Activated naive CD4-positive, alpha-beta T cell treated with anti-CD3 and anti-CD28 coated beads, Interleukin-2, amount 50 U/mL, for 16 hours (primary cell): Measurements from ENCODE around the gene NOTCH1.

Experiments used
- DNase-seq: peaks from one replicate; pipeline ENCODE4 v3.0.0-alpha.2; 2020

NOTCH1 gene

DNA sequence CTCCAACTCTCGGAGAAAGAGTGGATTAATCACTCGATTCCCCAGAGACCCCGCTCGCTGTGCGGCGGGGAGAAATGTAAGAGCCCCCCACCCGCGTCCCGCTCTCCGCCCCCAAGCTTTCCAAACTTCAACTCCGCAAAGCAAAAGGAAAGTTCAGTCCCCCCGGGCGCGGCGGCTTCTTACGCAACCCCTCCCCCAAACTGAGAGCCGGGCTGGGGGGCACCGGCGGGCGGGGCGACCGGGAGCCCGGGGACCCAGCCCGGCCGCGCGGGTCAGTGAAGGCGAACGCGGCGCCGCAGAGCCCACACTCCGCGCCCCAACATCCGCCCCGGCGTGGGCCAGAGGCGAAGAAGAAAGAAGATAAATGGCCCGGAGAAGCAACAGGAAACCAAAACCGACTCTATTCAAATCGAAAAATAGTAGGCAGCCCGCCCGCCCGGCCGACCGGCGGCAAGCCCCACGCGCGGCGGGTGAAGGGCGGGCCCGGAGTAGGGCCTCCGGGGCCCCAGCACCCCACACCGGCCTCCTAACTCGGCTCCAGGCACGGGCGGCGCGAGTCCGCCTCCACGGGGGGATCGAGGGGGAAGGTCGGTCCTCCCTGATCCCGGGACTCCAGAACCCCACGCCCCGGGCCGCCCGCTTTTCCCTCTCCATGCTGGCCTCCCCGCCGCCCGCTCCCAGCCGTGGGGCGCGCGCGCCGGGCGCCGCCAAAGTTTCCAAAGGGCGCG lies 720 bp downstream of the NOTCH1 start:
- peak; percentile 74 for DNase-seq

DNA sequence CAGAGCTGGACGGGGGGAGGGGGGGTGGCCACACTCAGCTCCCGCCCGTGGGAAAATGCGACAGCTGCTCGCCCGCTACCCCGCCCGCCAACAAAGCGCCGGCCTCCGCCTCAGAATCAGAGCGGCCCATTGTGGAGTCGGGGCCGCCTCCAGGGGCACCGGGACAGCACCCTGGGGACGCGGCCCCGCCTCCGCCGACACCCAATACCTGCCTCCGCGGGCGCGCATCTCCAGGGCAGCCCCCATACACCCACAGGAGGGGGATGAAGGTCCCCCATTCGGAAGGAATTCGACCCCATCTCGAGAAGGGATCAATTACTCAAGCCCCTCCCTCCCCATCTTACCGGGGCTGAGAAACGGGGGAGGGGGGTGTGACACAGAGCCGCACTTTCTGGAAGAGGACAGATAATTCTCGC lies 1.3 kb downstream of the NOTCH1 start:
- peak; percentile 67 for DNase-seq

DNA sequence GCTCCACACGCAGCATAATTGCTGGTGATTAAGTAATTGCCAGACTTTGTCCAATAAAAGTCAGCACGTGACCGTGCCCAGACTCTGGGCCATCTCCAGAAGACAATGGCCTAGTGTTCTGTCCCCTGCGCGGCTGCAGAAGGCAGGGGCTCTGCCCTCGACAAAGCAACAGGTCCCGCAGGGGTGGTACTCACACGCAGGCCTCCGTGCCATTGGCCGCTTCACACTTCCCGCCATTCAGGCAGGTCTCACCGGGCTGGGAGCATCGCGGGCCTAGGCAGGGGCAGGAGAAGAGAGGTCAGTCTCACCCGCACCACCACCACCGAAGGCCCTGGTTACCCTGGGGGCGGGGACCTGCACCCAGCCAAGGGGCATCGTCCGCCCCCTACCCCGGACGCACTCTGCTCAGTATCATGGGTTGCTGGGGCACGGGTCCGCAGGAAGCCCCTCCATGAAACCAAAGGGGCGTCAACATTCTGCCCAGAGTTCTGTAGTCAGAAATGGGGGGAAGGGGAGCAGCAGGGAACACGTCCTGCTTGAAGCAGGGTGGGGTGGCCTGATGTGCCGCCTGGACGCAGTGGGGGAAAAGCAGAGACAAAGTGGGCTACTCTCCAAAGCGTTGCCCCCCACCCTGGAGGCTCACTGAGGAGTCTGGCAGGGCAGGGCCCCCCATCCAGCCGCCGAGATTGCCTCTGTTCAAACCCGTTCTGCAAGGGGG lies 1.9 kb downstream of the NOTCH1 start:
- DNase-seq = no peak

DNA sequence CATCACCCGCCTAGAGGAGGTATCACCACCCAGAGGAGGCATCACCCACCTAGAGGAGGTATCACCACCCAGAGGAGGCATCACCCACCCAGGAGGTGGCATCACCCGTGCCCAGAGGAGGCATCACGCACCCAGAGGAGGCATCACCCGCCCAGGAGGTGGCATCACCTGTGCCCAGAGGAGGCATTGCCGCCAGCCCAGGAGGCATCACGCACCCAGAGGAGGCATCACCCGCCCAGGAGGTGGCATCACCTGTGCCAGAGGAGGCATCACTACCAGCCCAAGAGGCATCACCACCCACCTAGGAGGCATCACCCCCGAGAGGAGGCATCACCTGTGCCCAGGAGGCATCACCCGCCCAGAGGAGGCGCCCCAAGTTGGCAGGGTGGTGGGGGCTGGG lies 2.6 kb downstream of the NOTCH1 start:
- no peak for DNase-seq

DNA sequence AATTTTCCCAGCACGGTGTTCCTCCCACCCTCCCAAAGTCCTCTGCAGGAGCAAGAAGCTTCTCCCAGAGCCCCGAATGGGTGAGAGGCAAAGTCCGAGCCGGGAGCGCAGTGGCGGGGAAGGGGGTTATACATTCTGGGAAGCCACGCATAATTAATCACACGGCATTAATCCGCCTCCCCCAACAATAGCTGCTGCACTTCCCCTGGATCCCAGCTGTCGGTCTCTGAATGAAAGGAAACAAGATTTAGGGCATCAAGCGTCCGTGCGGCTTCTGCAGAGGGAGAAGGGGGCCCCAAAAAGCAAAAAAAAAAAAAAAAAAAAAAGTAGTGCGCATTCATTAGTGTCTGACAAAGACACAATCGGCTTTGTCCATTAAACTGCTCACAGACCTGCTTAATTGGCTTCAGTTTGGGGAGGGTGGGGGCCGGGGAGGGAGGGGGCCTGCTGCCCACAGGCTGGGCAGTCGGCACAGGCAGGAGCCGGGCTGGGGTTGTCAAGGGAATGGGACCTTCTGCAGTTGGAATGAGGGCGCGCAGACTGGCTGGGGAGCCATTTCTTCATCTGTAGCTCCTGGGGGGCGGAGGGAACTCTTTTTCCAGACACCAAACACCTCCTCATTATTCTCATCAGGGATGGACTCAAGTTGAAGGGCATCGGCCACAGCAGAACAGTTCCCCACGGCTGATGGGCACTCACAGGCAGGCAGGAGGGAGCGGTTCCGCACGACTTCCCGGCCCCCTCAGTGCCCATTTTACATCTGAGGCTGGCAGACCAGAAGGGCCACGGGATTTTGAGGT lies 3.4 kb downstream of the NOTCH1 start:
- DNase-seq = no peak

DNA sequence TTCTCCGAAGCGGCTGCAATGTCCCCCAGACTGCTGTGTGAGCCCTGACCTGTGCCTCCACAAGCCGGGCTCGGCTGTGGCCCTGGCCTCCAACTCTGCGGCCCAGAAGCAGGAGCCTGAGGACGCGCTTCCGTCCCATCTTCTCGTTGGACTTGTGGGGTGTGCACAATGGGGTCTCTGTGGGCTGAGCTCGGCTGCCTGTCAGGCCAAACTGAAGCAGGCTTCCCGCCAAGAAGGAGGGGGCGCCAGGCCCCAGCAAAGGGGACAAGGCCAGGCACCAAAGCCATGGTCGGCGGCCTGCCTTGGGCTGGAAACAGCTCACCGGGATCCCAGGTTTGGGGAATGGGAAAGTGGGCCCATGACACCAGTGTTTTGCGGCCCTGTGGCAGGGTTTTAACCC lies 4.1 kb downstream of the NOTCH1 start:
- no peak for DNase-seq

DNA sequence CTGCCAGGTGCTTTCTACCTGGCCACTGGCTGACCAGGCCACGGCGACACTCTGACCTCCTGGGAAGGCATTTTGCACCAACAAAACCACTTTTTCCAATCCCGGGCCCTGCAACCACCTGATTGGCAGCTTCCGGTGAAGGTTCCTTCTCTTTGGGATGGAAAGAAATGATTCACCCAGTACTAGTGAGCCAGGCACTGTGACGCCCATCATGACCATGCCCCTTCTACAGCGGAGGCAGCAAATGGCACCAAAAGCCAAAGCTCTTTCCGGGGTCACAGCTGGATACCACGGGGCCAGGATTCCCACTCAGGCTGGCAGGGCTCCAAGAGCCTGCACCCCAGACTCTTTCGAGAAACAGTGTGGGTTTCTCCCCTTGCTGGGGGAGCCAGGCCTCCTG lies 4.7 kb downstream of the NOTCH1 start:
- no peak for DNase-seq

DNA sequence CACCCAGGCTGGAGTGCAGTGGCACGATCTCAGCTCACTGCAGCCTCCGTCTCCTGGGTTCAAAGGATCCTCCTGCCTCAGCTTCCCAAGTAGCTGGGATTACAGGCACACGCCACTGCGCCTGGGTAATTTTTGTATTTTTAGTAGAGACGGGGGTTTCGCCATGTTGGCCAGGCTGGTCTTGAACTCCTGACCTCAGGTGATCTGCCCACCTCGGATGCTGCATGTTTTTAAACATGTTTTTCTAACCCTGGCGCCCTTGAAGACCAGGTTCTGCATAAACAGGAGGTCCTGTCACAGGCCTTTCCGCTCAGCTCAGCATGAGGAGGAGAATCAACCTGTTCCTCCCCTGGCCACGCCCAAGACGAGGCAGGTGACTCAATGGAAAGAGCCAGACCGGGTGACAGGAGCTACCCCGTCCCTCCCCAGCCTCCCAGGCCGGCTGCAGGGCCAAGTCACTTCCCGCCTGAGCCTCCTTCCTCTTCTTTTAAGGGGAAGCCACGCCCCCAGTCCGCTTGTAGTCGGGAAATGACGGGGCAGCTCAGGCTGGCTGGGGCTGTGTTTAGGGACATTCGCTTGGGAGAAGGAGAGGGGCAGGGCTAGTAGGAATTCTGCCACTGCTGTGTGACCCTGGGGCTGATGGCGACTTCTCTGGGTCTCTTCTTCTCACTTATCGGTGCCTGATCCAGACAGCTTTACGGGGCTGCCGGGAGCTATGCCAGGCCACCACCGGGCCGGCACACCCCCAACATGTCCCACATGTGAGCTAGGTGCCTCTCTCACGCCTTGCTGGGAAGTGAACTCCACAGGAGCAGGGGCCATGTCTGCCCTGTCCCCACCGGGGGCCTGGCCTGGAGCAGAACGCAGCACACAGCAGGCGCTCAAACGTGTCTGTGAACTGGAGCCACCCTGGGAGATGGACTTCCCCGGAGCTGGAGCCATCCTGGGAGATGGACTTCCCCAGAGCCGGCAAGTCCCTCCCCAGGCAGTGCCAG lies 6.1 kb downstream of the NOTCH1 start:
- DNase-seq = peak; percentile 90

DNA sequence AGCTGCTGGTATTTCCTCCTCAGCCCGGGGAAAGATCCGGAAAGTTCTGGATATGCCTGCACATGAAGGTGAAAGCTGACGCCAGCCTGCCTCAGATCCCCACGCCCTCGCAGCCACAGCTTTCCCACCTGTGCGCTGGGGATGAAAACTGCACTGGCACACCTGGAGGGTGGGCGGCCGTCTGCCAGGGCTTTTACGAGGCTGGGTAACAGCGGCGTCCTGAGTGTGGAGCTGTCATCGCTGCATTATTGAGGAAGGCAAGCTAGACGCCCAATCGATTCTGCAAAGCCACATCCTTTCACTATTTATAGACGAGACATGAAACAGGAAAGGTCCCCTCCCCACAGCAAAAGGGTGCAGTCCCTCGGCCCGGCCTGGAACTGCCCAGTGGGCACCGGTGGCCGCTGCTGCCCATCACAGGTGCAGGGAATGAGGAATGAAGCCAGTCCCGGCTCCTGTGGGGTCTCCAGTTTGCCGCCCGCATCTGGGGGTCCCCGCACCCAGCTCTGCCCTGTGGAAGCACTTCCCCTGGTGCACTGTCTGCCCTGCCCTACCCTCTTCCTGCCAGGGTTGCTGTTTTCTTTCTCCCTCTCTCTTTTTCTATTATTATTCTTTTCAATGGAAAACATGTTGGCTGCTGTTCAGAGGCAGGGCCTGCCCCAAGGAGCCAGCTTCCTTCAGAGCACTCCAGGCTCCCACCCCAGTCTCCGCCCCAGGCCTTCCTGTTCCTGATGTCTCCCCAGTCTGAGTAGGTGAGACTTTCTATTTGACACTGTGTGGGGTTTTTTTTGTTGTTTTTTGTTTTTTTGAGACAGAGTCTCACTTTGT lies 7.0 kb downstream of the NOTCH1 start:
- DNase-seq = peak; percentile 68

DNA sequence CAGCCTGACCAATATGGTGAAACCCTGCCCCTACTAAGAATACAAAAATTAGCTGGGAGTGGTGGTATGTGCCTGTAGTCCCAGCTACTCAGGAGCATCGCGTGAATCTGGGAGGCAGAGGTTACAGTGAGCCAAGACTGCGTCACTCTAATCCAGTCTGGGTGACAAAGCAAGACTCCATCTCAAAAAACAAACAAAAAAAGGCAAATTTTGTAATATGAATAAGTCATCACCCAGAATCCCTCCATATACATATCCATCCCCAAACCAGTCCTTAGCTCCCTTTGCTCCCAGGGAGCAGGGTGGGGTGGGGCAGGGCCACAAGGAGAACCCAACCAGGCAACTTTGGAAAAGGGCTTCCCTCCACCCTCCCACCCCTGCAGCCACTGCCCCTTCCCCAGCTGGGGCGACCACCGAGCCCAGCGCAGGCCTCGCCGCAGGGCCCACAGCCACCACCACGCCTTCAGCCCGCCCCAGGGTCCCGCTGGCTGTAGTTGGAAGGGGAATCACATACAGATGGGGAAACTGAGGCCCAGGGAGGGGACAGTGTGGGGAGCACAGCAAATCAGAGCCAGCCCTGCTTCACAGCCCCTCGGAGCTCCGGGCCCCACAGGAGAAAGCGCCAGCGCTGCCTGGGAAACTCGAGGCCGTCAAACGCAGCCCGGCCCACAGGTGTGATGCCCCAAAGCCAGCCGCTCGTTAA lies 7.8 kb downstream of the NOTCH1 start:
- DNase-seq = no peak

DNA sequence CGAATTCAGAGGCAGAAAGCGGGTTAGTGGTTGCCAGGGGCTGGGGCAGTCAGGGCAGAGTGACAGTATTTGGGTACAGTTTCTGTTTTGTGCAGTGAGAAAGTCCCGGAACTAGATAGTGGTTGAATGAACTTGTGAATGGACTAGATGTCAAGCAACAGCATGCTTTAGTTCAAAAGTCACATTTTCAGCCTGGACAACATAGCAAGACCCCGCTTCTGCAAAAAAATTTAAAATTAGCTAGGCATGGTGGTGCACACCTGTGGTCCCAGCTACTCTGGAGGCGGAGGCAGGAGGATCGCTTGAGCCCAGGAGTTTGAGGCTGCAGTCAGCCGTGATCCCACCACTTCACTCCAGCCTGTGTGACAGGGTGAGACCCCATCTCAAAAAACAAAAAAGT lies 8.4 kb downstream of the NOTCH1 start:
- DNase-seq = no peak

DNA sequence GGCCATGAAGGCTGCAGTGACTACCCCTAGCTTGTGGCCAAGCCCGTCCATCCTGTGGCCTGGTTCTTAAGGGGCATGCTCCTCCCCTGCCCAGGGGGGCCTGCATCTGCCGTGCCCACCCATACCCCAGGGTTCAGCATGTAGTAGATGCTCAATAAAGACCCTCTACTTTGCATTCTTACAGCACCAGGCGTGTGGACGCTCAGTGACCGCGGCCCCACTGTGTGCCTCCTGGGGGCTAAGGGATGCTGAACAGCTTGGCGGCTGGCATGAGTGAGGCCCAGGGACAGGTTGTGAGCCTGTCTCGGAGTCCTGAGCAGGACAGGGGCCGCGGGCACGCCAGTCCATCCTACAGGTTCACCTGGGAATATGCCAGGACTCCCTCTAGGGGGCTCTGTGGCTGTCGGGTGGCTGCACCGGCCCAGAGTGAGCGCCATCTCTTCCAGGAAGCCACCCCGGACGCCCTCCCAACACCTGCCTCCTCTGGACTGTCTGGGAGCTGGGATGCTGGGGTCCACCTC lies 9.1 kb downstream of the NOTCH1 start:
- DNase-seq = no peak

DNA sequence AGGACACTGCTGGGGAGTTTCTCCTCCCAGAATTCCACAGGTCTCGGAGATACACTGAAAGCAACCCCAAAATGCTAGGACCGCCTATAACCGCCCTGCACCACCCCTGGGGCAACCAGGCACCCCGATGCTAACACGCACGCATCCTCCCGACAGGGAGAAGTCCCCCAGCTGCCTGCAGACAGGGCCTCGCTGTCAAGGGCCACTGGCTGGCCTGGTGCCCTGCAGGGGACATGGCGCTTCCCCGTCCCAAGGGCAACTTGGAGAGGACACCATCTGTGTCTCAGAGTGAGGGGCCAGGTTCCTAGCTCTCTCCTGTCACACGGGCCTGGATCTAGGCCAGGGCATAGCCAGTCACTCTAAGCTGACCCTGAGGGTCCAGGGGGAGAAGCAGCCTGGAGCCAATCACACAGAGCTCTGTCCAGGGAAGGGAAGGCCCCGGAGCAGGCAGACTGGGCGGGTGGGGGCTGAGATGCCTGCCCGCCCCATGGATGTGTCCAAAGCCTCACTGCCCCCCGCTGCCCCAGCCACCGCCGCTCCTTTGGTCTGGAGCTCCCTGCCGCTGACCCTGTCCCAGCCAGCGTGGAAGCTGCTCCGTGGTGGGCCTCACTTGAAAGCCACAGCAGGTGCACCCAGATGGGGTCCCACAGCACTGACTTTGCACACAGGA lies 9.7 kb downstream of the NOTCH1 start:
- DNase-seq = no peak

DNA sequence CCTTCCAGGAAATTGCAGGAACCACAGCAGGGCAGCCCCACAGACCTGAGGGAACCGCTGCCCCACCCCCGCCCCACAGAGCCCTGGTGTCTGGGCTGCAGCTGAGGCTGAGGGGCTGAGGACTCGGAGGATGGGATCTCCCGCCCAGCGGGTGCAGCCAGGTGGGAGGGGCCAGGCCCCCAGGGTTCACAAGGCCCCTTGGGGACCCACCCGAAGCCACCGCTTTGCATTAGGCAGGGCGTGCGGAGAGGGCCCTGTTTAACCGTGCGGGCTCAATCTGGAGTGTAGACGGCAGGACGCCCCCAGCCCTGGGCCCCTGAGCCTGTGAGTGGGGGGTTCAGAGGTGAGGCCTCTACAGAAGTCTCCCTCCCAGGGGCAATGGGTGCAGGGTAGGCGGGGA lies 10.8 kb downstream of the NOTCH1 start:
- no peak for DNase-seq

DNA sequence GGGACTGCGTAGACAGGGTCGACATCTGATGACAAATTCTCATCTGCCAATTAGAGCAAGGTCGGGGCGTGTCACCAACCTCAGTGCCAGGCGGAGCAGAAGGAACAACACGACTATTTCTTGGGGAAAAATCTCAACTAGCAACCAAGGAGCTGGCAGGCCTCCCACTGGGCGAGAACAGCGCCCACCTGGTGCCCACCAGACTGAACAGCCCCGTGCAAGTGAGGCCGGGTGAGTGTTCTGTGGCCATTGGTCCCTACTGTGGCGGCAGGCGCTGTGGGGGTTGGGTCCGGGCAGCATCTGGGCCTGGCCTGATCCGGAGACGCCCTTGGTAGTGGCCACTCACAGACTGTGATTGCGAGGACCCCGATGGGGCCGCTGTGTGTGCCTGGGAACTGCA lies 11.5 kb downstream of the NOTCH1 start:
- no peak for DNase-seq

DNA sequence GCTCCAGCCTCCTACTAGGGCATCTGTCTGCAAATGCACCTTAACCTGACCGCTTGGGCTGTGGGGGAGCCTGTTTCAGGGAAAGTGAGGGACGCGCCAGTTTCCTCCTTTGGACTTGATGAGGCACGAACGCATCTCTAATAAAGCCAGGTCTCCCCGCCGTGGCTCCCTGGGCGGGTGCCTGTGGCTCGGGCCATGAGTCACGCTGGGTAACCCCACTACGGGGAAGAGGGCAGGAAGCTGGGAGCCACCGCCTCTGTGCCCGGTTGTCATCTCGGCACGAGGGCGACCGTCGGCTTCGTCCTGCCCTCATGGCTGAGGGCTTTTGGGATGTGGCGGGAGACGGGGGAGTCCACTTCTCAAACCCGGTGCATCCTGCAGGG lies 12.1 kb downstream of the NOTCH1 start:
- DNase-seq = peak; percentile 72

DNA sequence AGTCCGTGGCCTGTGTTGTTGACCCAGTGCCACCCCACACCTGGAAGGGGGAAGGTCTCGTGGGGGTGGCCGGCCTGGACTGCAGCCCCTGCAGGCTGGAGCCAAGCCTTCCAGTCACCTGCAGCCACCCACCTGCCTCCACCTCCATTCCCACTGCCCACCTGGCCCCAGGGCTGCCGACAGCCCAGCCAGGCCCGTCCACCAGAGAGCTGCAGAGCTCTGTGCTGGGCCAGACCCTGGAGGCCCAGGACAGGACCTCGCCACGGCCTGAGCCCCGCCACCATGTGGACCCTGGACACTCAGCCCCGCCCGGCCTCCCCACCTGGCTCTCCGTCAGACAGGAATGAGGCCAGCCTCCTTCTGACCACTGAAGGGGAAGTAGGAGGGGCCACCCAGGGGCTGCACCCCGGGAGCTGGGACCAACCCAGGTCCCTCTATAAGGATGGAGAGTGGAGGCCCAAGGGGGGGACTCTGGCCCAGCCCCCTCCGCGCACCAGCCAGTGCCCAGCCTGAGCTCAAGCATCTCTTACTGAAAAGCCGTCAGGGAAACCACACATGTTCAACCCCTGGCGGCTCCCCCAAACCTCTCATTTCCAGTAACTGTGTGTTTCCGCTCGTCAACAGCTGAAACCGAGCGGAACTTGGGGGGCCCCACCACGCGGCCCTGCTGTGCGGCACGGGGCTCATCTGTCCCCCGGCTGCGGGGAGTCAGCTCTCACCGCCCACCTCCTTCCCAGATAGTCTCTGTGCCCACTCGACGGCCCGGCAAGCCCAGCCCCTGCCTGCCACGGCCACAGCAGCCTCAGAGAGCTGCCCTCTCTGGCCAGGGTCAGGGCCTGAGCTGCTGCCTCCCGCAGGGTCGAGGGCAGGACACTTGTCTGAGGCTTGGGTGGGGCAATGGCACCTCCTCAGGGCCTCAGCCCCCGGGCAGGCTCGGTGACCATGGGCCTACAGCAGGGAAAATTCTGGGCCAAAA lies 12.8 kb downstream of the NOTCH1 start:
- DNase-seq = peak; percentile 74

DNA sequence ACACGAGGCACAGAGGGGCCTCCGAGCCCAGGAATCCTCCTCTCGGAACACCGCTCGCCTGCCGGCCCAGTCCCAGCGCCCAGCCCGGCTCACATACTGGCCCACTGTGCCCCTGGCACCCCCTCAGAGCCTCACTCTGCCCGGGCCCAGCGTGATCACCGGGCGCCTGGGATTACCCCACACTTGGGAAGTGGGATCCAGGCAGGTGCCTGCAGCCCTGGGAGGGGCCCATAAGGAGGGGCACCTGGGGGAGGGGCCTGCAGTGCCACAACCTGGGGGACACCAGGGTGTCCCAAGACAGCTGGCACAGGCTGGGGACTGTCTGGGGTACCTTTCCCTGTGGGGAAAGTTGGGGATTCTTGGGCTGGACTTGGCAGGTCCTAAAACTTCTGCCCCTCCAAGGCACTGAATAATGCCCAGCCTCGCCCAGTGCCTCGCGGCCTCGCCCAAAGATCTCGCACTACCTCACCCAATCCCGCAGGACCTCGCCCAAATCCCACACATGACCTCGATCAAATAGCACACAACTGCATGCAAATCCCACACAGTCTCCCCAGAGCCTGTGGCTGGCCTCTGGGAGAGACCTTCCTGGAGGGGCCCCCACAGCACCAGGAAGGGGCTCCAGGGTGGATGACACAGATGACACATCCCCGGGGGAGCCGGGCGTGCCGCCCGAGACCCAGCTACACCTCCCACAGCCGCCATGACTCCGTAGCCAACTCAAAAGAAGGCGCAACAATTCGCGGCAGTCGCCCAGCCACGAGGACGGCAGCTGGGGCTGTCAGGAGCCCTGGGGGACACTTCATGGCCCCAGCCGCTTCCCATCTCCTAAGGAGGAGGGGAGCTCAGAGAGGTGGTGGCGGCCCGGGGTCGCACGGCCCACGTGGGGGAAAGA lies 13.7 kb downstream of the NOTCH1 start:
- peak; percentile 26 for DNase-seq
